Measurements from ENCODE around the gene CDH4. TPM values are rescaled to one million over a fixed set of nuclear protein-coding genes. Genes with fewer than 3 reads are reported as not detected.

CDH4 gene
- total and polyA plus RNA-seq, 2 donors (not counting 3 experiments of a cell fraction or from before 2014, with no cell fraction given): 0.17 to 0.51 TPM

- H2AFZ ChIP-seq (ENCODE audit: low read depth, low read length): no peak overlapping the region
- H4K20me1 ChIP-seq (replicated peaks; ENCODE audit: control insufficient read depth, extremely low read depth, insufficient read depth, low read length): no peaks in the 10 kb centered on the region
- DNase-seq (ENCODE audit: low read depth, low spot score) (no peak), FAIRE-seq (no peak)
- H3K4me2 ChIP-seq (ENCODE audit: insufficient read depth, low read length): no peak overlapping the region
- ChIA-PET POLR2A (no interaction called here), CTCF (no interaction called here)
- H3K9me1 ChIP-seq (replicated peaks; ENCODE audit: control insufficient read depth, extremely low read depth, insufficient read depth, low read length): no peaks in the 10 kb centered on the region
- H3K79me2 ChIP-seq (ENCODE audit: control insufficient read depth, insufficient read depth, low read length): no peaks in the 10 kb centered on the region
- no peak overlapping the region for H3K9ac ChIP-seq (replicated peaks; ENCODE audit: extremely low read depth, insufficient read depth, low read length)
- H3K9me3 ChIP-seq (replicated peaks; ENCODE audit: control insufficient read depth, insufficient read depth, low read length): no peaks in the 10 kb centered on the region
- intact Hi-C loops (cut with micrococcal nuclease) (no loop called here), dilution Hi-C loops (cut with MboI; ENCODE audit: extremely low pct_ligation_motif_present, low sequenced_read_pairs) (no loop called here)
- BruUV-seq (replicated peaks): no TSS peak
- no peaks in the 10 kb centered on the region for H3K27me3 ChIP-seq (ENCODE audit: control insufficient read depth in 2 of 2, insufficient read depth in 2 of 2, low read length in 2 of 2)
- H3K4me3 ChIP-seq (replicated peaks in 1 of 3; ENCODE audit: insufficient read depth in 1 of 3, low read depth in 1 of 3, low read length in 3 of 3): no peak overlapping the region
- TF ChIP-seq, protein P1, sequence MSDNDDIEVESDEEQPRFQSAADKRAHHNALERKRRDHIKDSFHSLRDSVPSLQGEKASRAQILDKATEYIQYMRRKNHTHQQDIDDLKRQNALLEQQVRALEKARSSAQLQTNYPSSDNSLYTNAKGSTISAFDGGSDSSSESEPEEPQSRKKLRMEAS (IDR thresholded peaks at IDR 0.05; ENCODE audit: insufficient read depth, insufficient read length): no peak
- TF ChIP-seq MYC (IDR thresholded peaks at IDR 0.05; ENCODE audit: low read depth, low read length) (no peak), GATA2 (IDR thresholded peaks at IDR 0.05; ENCODE audit: insufficient read depth, insufficient read length, low read depth, low read length) (no peak), JUN (IDR thresholded peaks at IDR 0.05; ENCODE audit: borderline replicate concordance, insufficient read depth, insufficient read length, low read depth) (no peak), CTCF (IDR thresholded peaks at IDR 0.05; ENCODE audit: extremely low read depth in 1 of 2, insufficient read depth in 1 of 2, low read depth in 1 of 2, low read length in 2 of 2) (no peak), FOS (IDR thresholded peaks at IDR 0.05; ENCODE audit: borderline replicate concordance, insufficient read depth, low read length) (no peak), POLR2AphosphoS5 (IDR thresholded peaks at IDR 0.05; ENCODE audit: insufficient read depth, low read depth, low read length) (no peak), EZH2 (IDR thresholded peaks at IDR 0.05; ENCODE audit: borderline replicate concordance, low read depth, low read length, severe bottlenecking) (no peak), POLR2A (IDR thresholded peaks at IDR 0.05; ENCODE audit: low read depth, low read length) (no peak)
- H3K36me3 ChIP-seq (ENCODE audit: control insufficient read depth in 2 of 2, extremely low read depth in 1 of 2, insufficient read depth in 2 of 2, low read length in 2 of 2): no peaks in the 10 kb centered on the region
- no peak overlapping the region for H3K27ac ChIP-seq (ENCODE audit: insufficient read depth, low read depth, low read length)
- H3K4me1 ChIP-seq (ENCODE audit: control insufficient read depth, extremely low read depth, insufficient read depth, low read length): no peaks in the 10 kb centered on the region
Observed at GRCh38 chr20:61874421-61875068, 622.5 kb downstream of the CDH4 start.

Data from endothelial cell of umbilical vein (primary cell).